Heart left ventricle (tissue), 13 donors: Measurements from ENCODE around the gene AOC2.

Source experiments
- POLR2A ChIP-seq, 2 donors: fragments of 450-650 bp; IDR thresholded peaks; one replicate each; pipeline ENCODE4 v1.6.1; 2017; ENCODE audit warnings: antibody characterized with exemption in 2 of 2, mild to moderate bottlenecking in 2 of 2, moderate library complexity in 2 of 2
- TF ChIP-seq, protein P1 (sequence below), 12 donors: fragments of 200-600 bp; sonication (generic) in 4 of 12; IDR thresholded peaks; one replicate each; pipeline versions ENCODE4 v1.5.0 to v1.8.0; 2018 to 2022; ENCODE audit warnings: antibody characterized with exemption in 12 of 12, mild to moderate bottlenecking in 5 of 12
- donor health status: ischemic (EF 13 %, LVEDD 7.1; RV severe dilation, severe dysfunction).
- donor health status: DM: no; HTN: yes; CAD: no.
- donor health status: DM: no; HTN: no; CAD: no.
- donor health status: ischemic (EF 25% LVEDD 6.9; RV normal size, moderate dysfunction).
- donor health status: ischemic (EF 25% LVEDD 5.7; RV mildly dilated, moderate dysfunction).
- donor health status: ischemic (EF 35%, LVEDD 5.7; RV mildly dilated, moderate dysfunction).
- donor health status: nonischemic (EF 11% LVEDD 7.7; RV severe dilation, severe dysfunction).
- donor health status: DM: yes; HTN: yes; CAD: no.
- donor health status: PGD.
- donor health status: ischemic (EF 29% LVEDD 5.4; RV normal size, mild dysfunction).
- donor health status: nonischemic (EF 23%, LVEDD 6.1; RV moderate dilation, normal function).

- no peak for TF ChIP-seq POLR2A (IDR thresholded peaks at IDR 0.05)
- TF ChIP-seq, protein P1, sequence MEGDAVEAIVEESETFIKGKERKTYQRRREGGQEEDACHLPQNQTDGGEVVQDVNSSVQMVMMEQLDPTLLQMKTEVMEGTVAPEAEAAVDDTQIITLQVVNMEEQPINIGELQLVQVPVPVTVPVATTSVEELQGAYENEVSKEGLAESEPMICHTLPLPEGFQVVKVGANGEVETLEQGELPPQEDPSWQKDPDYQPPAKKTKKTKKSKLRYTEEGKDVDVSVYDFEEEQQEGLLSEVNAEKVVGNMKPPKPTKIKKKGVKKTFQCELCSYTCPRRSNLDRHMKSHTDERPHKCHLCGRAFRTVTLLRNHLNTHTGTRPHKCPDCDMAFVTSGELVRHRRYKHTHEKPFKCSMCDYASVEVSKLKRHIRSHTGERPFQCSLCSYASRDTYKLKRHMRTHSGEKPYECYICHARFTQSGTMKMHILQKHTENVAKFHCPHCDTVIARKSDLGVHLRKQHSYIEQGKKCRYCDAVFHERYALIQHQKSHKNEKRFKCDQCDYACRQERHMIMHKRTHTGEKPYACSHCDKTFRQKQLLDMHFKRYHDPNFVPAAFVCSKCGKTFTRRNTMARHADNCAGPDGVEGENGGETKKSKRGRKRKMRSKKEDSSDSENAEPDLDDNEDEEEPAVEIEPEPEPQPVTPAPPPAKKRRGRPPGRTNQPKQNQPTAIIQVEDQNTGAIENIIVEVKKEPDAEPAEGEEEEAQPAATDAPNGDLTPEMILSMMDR (IDR thresholded peaks at IDR 0.05) = no peak
Observed at GRCh38 chr17:42886283-42887176, 42.1 kb downstream of the AOC2 start.
